ENCODE results near the gene NCF2. TPM values are rescaled to one million over a fixed set of nuclear protein-coding genes. Genes with fewer than 3 reads are reported as not detected.
"Not testable (repeated sequence)": the region's sequence is repeated elsewhere in the genome, so short reads cannot be mapped to it uniquely, and the experiment has no call there.

NCF2 gene
- total RNA-seq, 4 donors from 2014 or later = 16.9 to 48.3 (median 33.9) TPM

GRCh38 chr1:183622013-183622412, 31.8 kb upstream of the NCF2 start:
- TF ChIP-seq POLR2A (IDR thresholded peaks at IDR 0.05) (no peak), EP300 (IDR thresholded peaks at IDR 0.05) (no peak), POLR2AphosphoS5 (IDR thresholded peaks at IDR 0.05) (no peak), CTCF (IDR thresholded peaks at IDR 0.05) (no peak)
- WGBS = 72% methylated on average over 1 of the region's 1 CpG
- H3K36me3 ChIP-seq = peaks cover 19% of the 10 kb centered on the region
- no peaks in the 10 kb centered on the region for H3K9me3 ChIP-seq
- no peak overlapping the region for H3K27ac ChIP-seq
- H3K27me3 ChIP-seq = no peaks in the 10 kb centered on the region
- H3K4me3 ChIP-seq = no peak overlapping the region
- H3K4me1 ChIP-seq = peaks cover 19% of the 10 kb centered on the region
- DNase-seq (ENCODE audit: low spot score in 2 of 2) = no peak

GRCh38 chr1:183620311-183620710, 30.1 kb upstream of the NCF2 start:
- WGBS = 51% methylated on average over 2 of the region's 2 CpGs

GRCh38 chr1:183619781-183620180, 29.5 kb upstream of the NCF2 start:
- whole genome bisulfite sequencing = 59% methylated on average over 1 of the region's 1 CpG
- DNase-seq (ENCODE audit: low spot score in 2 of 2) = no peak
- Histone ChIP-seq H3K4me3 (no peak overlapping the region), H3K27me3 (no peaks in the 10 kb centered on the region), H3K27ac (no peak overlapping the region), H3K4me1 (peaks cover 10% of the 10 kb centered on the region), H3K9me3 (no peaks in the 10 kb centered on the region), H3K36me3 (peaks cover 13% of the 10 kb centered on the region)
- TF ChIP-seq POLR2AphosphoS5 (IDR thresholded peaks at IDR 0.05) (no peak), CTCF (IDR thresholded peaks at IDR 0.05) (no peak)

More at GRCh38 chr1:183620311-183620710, 30.1 kb upstream of the NCF2 start:
- Histone ChIP-seq H3K4me1 (peaks cover 10% of the 10 kb centered on the region), H3K4me3 (no peak overlapping the region), H3K36me3 (peaks cover 16% of the 10 kb centered on the region), H3K9me3 (no peaks in the 10 kb centered on the region), H3K27ac (no peak overlapping the region), H3K27me3 (no peaks in the 10 kb centered on the region)
- no peak for DNase-seq (ENCODE audit: low spot score in 2 of 2)
- TF ChIP-seq EP300 (IDR thresholded peaks at IDR 0.05) = no peak
- TF ChIP-seq POLR2AphosphoS5 (IDR thresholded peaks at IDR 0.05) = no peak
- no peak for TF ChIP-seq CTCF (IDR thresholded peaks at IDR 0.05)
- TF ChIP-seq POLR2A (IDR thresholded peaks at IDR 0.05) = no peak

- not testable (repeated sequence) for H3K9me3 ChIP-seq; H3K27me3 ChIP-seq; H3K36me3 ChIP-seq; H3K4me3 ChIP-seq; H3K4me1 ChIP-seq; DNase-seq (ENCODE audit: low spot score in 2 of 2); H3K27ac ChIP-seq
- WGBS = 93% methylated on average over 5 of the region's 5 CpGs
These were observed 27.9 kb upstream of the NCF2 start for GRCh38 chr1:183618202-183618601.

- DNase-seq (ENCODE audit: low spot score in 2 of 2); H3K27ac ChIP-seq; H3K36me3 ChIP-seq; H3K27me3 ChIP-seq; H3K4me3 ChIP-seq; H3K9me3 ChIP-seq: not testable (repeated sequence)
- 81% methylated on average over 3 of the region's 3 CpGs for WGBS
- H3K4me1 ChIP-seq = peaks cover 19% of the 10 kb centered on the region
These were observed 22.7 kb upstream of the NCF2 start for GRCh38 chr1:183612975-183613374.

- no peaks in the 10 kb centered on the region for H3K36me3 ChIP-seq
- TF ChIP-seq CTCF (IDR thresholded peaks at IDR 0.05) (no peak), EP300 (IDR thresholded peaks at IDR 0.05) (no peak), POLR2A (IDR thresholded peaks at IDR 0.05) (no peak), POLR2AphosphoS5 (IDR thresholded peaks at IDR 0.05) (no peak)
- no peak overlapping the region for H3K4me3 ChIP-seq
- 70% methylated on average over 3 of the region's 3 CpGs for WGBS
- no peaks in the 10 kb centered on the region for H3K27me3 ChIP-seq
- H3K27ac ChIP-seq = no peak overlapping the region
- H3K9me3 ChIP-seq = no peaks in the 10 kb centered on the region
- H3K4me1 ChIP-seq = peaks cover 19% of the 10 kb centered on the region
- no peak for DNase-seq (ENCODE audit: low spot score in 2 of 2)
These were observed 22.1 kb upstream of the NCF2 start for GRCh38 chr1:183612407-183612806.
